ENCODE data around the gene MED31. TPM values are rescaled to one million over a fixed set of nuclear protein-coding genes. Genes with fewer than 3 reads are reported as not detected.

MED31 gene
- total and polyA plus RNA-seq, 2 of the 13 experiments (the other 11 are each of a cell fraction or from before 2014, with no cell fraction given): 19.0 to 20.9 TPM

DNA sequence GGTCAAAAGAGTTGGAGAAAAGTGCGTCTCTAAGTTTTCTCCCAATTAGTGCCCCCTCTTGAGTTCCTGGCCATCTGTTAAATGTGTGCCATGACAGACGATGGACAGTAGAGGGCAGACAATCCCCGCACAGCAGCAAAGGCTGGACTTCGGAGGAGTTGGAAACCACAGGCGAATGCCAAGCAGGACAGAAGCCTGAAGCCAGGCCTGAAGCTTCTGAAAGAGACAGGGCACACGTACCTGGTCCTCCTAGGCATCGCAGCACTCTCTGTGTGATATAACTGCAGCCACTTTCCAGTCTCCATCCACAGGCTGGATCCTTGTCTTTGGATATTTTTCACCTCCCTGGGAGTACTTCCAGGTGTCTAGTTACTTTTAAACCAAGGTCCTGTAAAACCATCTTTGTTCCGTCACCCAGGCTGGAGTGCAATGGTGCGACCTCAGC lies 14.7 kb upstream of the MED31 start (continued):
- TF ChIP-seq, protein P1, sequence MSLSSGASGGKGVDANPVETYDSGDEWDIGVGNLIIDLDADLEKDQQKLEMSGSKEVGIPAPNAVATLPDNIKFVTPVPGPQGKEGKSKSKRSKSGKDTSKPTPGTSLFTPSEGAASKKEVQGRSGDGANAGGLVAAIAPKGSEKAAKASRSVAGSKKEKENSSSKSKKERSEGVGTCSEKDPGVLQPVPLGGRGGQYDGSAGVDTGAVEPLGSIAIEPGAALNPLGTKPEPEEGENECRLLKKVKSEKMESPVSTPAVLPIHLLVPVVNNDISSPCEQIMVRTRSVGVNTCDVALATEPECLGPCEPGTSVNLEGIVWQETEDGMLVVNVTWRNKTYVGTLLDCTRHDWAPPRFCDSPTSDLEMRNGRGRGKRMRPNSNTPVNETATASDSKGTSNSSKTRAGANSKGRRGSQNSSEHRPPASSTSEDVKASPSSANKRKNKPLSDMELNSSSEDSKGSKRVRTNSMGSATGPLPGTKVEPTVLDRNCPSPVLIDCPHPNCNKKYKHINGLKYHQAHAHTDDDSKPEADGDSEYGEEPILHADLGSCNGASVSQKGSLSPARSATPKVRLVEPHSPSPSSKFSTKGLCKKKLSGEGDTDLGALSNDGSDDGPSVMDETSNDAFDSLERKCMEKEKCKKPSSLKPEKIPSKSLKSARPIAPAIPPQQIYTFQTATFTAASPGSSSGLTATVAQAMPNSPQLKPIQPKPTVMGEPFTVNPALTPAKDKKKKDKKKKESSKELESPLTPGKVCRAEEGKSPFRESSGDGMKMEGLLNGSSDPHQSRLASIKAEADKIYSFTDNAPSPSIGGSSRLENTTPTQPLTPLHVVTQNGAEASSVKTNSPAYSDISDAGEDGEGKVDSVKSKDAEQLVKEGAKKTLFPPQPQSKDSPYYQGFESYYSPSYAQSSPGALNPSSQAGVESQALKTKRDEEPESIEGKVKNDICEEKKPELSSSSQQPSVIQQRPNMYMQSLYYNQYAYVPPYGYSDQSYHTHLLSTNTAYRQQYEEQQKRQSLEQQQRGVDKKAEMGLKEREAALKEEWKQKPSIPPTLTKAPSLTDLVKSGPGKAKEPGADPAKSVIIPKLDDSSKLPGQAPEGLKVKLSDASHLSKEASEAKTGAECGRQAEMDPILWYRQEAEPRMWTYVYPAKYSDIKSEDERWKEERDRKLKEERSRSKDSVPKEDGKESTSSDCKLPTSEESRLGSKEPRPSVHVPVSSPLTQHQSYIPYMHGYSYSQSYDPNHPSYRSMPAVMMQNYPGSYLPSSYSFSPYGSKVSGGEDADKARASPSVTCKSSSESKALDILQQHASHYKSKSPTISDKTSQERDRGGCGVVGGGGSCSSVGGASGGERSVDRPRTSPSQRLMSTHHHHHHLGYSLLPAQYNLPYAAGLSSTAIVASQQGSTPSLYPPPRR (CRISPR knock-in tag; IDR thresholded peaks at IDR 0.05; ENCODE audit: borderline replicate concordance): 0 out of 2 replicates have a peak, but pooled peaks have one; percentile 17
- TF ChIP-seq ZNF275 (CRISPR knock-in tag; IDR thresholded peaks at IDR 0.05; ENCODE audit: borderline replicate concordance): no peak
- 0 out of 2 replicates have a peak, but pooled peaks have one; percentile 29 for TF ChIP-seq ERF (CRISPR knock-in tag; IDR thresholded peaks at IDR 0.05)
- TF ChIP-seq, protein P2, sequence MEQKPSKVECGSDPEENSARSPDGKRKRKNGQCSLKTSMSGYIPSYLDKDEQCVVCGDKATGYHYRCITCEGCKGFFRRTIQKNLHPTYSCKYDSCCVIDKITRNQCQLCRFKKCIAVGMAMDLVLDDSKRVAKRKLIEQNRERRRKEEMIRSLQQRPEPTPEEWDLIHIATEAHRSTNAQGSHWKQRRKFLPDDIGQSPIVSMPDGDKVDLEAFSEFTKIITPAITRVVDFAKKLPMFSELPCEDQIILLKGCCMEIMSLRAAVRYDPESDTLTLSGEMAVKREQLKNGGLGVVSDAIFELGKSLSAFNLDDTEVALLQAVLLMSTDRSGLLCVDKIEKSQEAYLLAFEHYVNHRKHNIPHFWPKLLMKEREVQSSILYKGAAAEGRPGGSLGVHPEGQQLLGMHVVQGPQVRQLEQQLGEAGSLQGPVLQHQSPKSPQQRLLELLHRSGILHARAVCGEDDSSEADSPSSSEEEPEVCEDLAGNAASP (CRISPR knock-in tag; IDR thresholded peaks at IDR 0.05; ENCODE audit: borderline replicate concordance): peak; percentile 70
- no peak for TF ChIP-seq ZNF567 (CRISPR knock-in tag; IDR thresholded peaks at IDR 0.05; ENCODE audit: borderline replicate concordance)
- TF ChIP-seq, protein P3, sequence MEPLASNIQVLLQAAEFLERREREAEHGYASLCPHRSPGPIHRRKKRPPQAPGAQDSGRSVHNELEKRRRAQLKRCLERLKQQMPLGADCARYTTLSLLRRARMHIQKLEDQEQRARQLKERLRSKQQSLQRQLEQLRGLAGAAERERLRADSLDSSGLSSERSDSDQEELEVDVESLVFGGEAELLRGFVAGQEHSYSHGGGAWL (CRISPR knock-in tag; IDR thresholded peaks at IDR 0.05): no peak
- 0 out of 2 replicates have a peak, but pooled peaks have one; percentile 49 for TF ChIP-seq FOXC1 (CRISPR knock-in tag; IDR thresholded peaks at IDR 0.05; ENCODE audit: borderline replicate concordance)
- TF ChIP-seq EZH2 (conservative IDR thresholded peaks at IDR 0.05; ENCODE audit: low read depth, low read length): no peak
- TF ChIP-seq PITX1 (CRISPR knock-in tag; IDR thresholded peaks at IDR 0.05): peak; percentile 61
- peak; percentile 53; the same call in 1 of the 2 replicates for TF ChIP-seq GATAD2A (CRISPR knock-in tag; IDR thresholded peaks at IDR 0.05)
- no peak for TF ChIP-seq MYC (CRISPR knock-in tag; IDR thresholded peaks at IDR 0.05; ENCODE audit: borderline replicate concordance)
- TF ChIP-seq SMARCC2 (IDR thresholded peaks at IDR 0.05): no peak
- TF ChIP-seq, protein P4, sequence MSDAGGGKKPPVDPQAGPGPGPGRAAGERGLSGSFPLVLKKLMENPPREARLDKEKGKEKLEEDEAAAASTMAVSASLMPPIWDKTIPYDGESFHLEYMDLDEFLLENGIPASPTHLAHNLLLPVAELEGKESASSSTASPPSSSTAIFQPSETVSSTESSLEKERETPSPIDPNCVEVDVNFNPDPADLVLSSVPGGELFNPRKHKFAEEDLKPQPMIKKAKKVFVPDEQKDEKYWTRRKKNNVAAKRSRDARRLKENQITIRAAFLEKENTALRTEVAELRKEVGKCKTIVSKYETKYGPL (CRISPR knock-in tag; IDR thresholded peaks at IDR 0.05): no peak
- TF ChIP-seq MED1 (CRISPR knock-in tag; IDR thresholded peaks at IDR 0.05): 0 out of 2 replicates have a peak, but pooled peaks have one; percentile 16
- TF ChIP-seq ZFX (CRISPR knock-in tag; IDR thresholded peaks at IDR 0.05; ENCODE audit: low read depth): peak; percentile 68; the same call in 1 of the 2 replicates
- no peak for TF ChIP-seq CENPX (CRISPR knock-in tag; IDR thresholded peaks at IDR 0.05)
- TF ChIP-seq ZNF687 (CRISPR knock-in tag; IDR thresholded peaks at IDR 0.05): peak; percentile 74

All from HepG2 (cell line).